Urothelium cell line (cell line): Measurements from ENCODE around the gene P2RY8.
"Not testable (repeated sequence)": the region's sequence is repeated elsewhere in the genome, so short reads cannot be mapped to it uniquely, and the experiment has no call there.

Experiments
- DNase-seq: peaks from one replicate; pipeline ENCODE4 v3.0.0; 2011; ENCODE audit warnings: low spot score, mixed read lengths
- FAIRE-seq: peaks from 2 replicates; lab custom pipeline; 2011; peaks lifted over from hg19 to GRCh38; lab: Jason Lieb, UNC

P2RY8 gene

DNA sequence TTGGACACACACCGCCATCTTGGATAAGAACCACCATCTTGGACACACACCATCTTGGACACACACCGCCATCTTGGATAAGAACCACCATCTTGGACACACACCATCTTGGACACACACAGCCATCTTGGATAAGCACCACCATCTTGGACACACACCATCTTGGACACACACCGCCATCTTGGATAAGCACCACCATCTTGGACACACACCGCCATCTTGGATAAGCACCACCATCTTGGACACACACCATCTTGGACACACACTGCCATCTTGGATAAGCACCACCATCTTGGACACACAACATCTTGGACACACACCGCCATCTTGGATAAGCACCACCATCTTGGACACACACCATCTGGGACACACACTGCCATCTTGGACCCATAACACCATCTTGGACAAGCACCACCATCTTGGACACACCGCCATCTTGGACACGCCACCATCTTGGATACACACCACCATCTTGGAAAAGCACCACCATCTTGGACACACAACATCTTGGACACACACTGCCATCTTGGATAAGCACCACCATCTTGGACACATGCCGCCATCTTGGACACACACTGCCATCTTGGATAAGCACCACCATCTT lies 88.9 kb downstream of the P2RY8 start:
- FAIRE-seq, DNase-seq: not testable (repeated sequence)

DNA sequence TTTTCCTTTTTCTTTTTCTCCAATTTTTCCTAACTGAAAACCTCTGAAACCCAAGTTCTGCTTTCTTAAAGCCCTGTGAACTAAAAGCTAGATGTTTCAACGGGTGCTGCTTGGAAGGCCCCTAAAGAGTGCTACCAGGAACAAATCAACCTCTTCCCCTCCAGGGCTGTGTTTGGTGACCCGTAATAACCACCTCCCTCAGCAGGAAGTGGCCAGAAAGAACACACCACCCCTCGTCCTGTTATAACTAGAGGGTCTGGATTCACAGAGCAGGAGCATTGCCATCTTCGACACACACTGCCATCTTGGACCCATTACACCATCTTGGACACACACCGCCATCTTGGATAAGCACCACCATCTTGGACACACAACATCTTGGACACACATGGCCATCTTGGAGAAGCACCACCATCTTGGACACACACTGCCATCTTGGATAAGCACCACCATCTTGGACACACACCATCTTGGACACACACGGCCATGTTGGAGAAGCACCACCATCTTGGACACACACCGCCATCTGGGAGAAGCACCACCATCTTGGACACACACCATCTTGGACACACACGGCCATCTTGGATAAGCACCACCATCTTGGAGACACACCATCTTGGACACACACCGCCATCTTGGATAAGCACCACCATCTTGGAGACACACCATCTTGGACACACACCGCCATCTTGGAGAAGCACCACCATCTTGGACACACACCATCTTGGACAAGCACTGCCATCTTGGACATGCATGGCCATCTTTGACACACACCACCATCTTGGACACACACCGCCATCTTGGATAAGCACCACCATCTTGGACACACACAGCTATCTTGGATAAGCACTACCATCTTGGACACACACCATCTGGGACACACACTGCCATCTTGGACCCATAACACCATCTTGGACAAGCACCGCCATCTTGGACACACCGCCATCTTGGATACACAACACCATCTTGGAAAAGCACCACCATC lies 89.7 kb downstream of the P2RY8 start:
- not testable (repeated sequence) for DNase-seq, FAIRE-seq

DNA sequence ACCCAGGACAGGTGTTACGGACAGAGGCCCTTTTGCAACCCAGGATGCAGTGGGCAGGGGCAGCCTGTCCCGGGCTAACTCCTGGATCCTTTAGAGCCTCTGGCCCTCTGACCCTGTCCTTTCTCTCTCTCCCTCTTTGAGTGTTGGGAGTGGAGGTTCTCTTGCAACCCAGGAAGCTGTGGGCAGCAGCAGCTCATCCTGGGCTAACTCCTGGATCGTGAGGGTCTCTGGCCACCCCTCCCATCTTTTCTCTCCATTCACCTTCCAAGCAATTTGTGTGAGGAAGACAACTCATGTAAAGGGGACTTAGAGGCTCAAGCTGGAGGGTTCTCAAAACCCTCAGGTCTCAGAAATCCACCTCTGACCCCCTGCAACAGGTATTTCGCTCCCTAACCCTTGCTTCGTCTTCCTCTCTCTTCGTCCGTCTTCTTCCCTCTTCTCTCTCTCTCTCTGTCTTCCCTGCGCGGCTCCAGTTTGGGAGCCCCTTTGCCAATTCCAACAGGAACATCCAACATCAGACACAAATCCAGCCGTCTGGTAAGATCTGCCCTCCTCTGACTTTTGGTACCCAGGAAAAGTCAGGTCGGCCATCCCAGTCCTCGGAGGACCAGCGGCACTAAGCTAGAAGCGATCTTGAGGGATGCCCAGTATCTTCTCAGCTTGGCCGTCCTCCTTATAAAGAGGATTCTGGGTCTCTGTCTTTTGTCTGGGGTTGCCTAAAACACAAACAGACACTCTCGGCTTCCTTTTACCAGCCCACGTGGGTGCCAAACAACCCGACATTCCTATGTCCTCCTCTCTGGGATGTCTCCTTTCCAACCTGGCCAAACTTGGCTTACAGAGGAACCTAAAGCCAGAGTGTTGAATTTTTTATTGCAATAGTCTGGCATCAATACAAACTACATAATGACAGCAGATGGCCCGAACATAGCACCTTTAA lies 92.2 kb downstream of the P2RY8 start:
- FAIRE-seq (no peak), DNase-seq (no peak)

DNA sequence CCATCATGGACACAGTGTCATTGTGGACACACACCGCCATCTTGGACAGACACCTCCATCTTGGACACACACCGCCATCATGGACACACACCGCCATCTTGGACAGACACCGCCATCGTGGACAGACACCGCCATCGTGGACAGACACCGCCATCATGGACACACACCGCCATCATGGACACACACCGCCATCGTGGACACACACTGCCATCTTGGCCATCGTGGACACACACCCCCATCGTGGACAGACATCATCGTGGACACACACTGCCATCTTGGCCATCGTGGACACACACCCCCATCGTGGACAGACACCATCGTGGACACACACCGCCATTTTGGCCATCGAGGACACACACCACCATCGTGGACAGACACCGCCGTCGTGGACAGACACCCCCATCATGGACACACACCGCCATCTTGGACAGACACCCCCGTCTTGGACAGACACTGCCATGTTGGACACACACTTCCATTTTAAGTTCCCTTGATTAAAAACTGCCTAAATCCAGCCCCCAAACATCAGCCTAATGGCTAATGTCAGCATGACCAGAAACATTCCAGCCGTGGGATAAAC lies 93.4 kb downstream of the P2RY8 start:
- no peak for FAIRE-seq
- DNase-seq, result no peak

DNA sequence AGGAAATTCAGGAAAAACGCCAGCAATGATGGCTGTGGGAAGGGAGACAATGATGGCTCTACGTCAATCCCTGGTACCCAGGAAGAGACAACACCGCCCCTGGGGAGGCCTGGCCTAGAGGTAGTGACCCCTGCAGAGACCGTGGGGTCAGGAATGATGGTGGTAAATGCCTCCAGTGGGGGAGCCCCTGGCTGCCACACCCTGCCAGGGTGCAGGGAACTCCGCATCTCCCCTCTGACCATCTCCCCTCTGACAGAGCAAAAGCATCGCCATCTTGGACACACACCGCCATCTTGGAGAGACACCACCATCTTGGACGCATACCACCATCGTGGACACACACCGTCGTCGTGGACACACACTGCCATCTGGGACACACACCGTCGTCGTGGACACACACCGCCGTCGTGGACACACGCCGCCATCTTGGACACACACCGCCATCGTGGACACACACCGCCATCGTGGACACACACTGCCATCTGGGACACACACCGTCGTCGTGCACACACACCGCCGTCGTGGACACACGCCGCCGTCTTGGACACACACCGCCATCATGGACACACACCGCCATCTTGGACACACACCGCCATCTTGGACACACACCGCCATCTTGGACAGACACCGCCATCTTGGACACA lies 94.1 kb downstream of the P2RY8 start:
- DNase-seq (no peak), FAIRE-seq (no peak)

DNA sequence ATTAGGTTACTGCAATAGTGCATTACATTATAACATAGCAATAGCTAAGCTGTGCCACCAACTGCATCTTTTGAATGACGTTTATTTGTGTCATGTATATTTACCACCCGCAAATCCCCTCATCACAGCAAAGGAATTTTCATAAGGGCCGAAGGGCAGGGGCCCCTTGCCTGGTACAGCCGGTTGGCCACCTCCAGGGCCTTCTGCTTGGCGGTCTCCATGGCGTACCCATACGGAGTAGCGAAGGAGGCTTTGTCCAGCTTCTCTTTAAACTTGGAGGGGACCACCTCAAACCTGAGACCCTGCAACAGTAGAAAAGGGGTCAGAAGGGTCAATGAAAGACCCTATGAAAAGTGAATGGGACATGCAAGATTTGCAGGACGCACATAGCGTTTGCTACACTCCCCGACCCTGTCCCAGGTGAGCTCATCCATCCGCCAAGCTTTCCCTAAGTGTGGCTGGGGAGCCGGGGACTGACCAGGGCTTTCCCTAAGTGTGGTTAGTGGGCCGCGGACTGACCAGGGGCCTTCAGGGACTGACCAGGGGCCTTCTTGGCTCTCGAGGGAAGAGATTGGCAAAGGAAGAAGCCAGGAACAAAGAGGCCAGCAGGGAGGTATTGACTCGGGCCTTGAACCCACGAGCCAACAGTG lies 94.8 kb downstream of the P2RY8 start:
- no peak for DNase-seq
- FAIRE-seq, result no peak

DNA sequence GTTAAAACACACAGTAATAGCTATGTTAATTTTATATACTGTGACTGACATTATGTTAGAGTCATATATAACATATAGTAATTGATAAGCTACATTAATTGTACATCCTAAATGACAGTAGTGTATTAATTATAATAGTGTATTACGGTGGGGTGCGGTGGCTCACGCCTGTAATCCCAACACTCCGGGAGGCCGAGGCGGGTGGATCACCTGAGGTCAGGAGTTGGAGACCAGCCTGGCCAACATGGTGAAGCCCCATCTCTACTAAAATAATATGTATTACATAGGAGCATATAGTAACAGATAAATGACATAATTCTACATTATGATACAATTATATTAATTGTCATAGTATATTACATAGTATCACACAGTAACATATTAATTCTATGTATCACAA lies 96.5 kb downstream of the P2RY8 start:
- DNase-seq (no peak), FAIRE-seq (no peak)

DNA sequence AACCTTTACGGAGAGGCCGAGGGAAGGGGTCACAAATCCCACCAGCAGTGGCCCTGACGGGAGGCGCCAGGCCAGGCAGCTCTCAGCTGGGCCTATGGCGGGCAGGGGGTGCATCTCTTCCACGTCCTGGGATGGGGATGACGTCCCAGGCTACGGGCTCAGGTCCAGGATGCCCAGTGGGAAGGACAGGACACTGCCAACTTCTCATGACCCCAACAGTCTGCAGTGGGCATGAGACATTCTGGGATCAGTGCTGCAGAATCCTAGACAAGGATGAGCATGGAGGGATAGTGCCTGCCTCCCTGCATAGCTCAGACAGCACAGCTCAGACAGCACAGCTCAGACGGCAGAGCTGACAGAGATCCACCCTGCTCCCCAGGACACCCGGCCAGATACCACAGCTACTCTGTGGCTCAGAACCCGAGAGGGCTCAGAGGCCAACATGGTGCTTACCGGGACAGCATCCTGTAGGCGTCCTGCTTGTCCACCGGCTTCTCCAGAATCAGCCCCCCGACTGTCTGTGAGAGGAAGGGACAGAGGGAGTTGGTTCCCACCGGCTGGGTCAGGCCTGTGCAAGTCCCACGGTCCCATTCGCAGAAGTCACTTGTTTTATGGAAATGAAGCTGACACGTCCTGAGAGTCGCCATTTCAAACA lies 101.6 kb downstream of the P2RY8 start:
- DNase-seq (no peak), FAIRE-seq (no peak)

DNA sequence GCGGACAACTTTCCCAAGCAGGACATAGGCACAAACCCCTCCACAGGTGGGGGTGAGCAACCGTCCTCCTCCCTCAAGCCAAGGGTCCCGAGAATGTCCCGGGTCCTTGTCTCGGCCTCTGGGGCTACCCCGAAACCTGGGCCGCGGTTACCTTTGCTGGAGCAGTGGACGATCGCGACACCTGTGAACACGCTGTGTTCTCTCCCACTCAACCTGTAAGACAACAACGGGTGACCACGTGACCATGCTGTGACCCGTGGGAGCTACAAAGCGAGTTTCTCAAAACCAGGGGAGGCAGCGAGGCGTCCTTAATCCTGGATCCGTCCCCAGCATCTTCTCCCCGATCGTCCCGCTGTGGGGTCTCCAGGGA lies 102.1 kb downstream of the P2RY8 start:
- FAIRE-seq (no peak), DNase-seq (no peak)

DNA sequence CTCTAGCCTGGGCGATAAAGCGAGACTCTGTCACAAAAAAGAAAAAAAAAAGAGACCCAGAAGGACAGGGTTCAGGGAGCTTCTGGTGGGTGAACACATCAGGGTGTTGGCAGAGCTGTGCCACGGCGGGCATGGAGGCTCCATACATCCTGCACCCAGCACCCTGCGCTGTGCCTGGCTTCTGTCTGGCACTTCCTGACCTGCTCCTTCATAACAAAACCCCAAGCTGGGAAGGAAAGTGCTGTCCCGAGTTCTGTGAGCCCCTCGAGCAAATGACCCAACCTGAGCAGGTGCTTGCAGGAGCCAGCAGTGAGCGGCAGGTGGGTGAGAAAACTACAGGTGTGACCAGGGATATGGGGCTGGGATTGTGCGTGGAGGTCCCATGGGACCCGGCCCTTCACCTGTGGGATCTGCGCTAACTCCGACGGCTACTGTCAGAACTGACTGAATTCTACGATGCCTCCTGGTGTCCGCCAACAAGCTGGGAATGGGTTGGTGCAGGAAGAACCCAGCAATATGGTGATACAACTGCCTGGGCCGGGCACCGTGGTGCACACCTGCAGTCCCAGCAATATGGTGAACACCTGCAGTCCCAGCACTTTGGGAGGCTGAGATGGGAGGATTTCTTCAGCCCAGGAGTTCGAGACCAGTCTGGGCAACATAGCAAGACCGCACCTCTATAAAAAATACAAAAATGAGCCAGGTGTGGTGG lies 103.2 kb downstream of the P2RY8 start:
- FAIRE-seq (no peak), DNase-seq (no peak)

DNA sequence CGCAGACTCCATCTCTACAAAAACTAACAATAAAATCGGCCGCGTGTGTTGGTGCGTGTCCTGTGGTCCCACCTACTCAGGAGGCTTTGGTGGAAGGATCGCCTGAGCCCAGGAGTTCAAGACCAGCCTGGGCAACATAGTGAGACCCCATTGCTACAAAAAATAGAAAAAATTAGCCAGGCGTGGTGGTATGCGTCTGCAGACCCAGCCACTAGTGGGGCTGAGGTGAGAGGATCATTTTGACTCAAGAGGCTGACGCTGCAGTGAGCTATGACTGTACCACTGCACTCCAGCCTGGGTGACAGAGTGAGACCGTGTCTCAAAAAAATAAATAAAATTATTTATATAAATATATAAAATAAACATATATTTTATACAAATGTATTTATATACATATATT lies 106.5 kb downstream of the P2RY8 start:
- FAIRE-seq, result no peak
- no peak for DNase-seq

DNA sequence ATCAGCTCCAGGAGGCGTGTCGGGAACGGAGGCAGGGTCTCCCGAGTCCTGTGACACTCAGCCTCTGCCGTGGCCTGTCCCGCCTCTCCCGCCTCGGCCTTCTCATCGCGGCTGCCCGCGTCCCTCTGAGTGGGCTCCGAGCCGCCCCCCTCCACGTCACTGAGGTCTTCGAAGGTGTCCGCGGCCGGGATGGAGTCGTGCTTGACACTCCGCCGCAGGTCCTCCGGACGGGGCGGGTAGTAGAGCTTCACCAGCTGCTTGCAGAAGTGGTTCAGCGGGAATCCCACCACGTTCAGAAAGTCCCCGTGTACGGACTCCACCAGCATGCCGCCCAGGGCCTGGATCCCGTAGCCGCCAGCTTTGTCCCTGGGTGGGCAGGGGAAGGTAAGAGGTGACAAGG lies 109.2 kb downstream of the P2RY8 start:
- DNase-seq, result no peak

DNA sequence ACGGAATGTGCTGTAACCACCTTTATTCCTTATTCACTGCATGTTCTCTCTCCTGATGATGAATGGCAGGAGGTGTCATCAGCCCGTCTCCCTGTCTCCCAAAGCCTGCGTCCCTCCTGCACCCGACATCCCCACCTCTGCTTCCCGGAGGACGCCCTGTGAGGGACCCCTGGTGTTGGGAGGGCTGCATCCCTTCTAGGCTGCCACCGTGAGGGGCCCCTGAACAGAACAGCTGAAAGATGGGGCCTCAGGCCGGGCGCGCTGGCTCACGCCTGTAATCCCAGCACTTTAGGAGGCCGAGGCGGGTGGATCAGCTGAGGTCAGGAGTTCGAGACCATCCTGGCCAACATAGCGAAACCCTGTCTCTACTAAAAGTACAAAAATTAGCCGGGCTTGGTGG lies 110.7 kb downstream of the P2RY8 start:
- not testable (repeated sequence) for DNase-seq, FAIRE-seq

More for the DNA sequence above, 109.2 kb downstream of the P2RY8 start:
- FAIRE-seq, result no peak

DNA sequence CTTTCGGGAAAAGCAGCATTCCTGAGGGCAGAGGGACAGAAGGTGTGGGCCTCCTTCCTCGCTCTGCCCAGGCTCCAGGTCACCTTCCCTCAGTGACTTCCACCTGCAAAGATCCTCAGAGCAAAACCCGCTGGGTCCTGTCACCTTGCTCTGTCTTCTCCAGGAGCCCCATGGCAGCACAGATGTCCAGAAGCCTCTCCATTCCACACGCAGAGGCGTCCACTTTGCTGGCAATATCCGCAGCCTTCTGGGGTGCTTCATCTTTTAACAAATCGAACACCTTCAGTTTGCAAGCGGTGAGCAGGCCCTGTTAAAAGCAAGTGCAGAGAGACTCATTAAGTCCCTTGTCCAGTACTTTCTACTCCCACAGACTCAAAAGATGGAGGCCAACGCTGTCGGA lies 111.6 kb downstream of the P2RY8 start:
- FAIRE-seq, result no peak
- no peak for DNase-seq

DNA sequence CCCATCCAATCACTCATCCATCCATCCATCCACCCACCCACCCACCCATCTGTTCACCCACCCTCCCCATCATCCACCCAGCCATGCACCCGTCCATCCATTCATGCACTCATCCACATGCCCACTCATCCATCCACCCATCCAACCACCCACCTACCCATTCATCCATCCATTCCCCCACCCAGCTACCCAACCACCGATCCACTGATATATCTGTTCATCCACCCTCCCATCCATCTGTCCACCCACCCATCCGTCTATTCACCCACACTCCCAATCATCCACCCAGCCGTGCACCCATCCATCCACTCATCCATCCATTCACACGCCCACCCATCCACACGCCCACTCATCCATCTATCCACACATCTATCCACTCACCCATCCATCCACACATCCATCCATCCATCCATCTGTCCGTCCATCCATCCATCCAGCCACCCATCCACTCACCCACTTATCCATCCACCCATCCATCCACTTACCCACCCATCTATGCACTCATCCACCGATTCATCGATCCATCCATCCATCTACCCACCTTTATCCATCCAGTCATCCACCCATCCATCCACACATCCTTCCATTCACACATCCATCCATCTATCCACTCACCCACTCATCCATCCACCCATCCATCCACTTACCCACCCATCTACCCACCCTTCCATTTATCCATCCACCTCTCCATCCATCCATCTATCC lies 112.7 kb downstream of the P2RY8 start:
- DNase-seq (no peak), FAIRE-seq (no peak)

DNA sequence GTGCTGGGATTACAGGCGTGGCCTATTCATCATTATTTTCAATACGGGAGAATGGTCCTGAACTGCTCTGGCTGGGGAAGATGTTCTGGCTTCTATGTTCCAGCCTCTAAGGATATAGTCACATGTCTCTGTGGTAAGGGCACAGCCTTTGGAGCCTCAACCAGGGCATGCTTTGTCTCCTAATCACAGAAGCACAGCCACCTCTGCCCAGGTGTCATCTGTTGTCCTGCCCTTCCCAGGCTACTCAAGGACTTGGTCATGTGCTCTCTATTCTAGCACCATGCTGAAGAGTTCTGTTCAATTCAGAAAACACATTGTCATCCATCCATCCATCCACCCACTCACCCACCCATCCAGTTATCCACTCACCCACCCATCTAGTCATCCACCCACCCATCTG lies 113.8 kb downstream of the P2RY8 start:
- FAIRE-seq (no peak), DNase-seq (no peak)

DNA sequence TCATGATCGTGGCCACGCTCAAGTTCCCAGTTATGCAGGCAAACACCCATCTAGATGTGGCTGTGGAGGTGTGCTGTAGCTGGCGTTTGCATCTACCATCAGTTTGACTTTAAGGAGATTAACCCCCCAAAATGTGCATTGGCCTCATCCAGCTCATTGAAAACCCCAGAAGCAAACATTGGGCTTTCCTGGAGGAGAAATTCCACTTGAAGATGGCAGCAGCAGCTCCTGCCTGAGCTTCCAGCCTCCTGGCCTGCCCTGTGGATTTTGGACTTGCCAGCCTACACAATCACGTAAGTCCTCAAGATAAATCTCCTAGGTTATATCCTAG lies 114.9 kb downstream of the P2RY8 start:
- FAIRE-seq, result no peak
- DNase-seq, result no peak

DNA sequence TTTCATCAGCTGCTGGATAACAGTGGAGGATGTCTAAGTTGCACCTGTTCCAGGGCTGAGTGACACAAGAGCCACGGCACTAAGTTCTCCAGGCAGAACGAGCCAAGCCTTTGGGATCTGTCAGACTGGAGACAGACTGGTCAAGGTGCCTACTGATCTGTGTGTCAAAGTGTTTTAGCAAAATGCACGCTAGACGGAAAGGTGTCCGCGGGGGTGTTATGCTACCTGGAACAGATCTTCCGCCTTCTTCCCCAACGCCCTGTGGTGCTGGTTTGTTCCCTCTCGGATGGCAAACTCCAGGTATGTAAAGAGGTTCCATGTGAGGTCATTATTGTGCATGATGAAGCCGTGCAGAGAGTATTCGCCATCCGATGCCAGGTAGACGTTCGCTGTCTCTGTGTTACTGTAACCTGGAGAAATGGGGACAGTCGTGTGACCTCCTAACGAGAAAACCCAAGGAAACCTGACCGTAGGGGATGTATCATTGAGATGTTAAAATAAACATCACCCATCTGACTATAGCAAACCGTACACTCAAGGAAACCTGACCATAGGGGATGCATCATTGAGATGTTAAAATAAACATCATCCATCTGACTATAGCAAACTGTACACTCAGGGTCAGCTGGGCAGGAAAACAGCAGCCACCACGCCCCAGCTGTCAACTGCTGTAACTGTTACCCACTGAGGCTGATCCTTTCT lies 115.4 kb downstream of the P2RY8 start:
- FAIRE-seq (no peak), DNase-seq (no peak)
